DMS153 treated with DMSO at 0.1 percent for 48 hours (cell line): ENCODE results near the gene ZNF18.
"Not testable (repeated sequence)": the region's sequence is repeated elsewhere in the genome, so short reads cannot be mapped to it uniquely, and the experiment has no call there.

Experiments used
- DNase-seq: peaks from one replicate; lab custom pipeline; 2025; ENCODE audit not compliant: unreplicated experiment; lab: John Stamatoyannopoulos, UW

Gene ZNF18

DNA sequence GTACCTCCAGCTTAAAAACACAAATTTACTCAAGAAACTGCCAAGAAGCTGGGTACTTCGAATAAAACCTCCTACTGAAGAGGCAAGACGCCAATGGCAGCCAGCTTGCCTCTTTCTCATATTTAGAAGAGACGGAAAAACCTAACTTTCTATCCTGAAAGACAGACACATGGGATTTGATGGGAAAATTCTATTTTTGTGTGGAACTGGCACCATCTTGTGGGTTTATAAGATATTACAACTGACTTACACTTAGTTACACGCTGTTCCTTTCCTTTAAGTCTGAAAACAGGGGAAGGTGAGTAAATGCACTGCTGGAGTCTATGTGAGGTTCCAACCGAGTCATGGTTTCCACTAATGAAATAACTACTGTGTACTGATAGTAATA is 10.3 kb downstream of the ZNF18 start:
- no peak for DNase-seq

- no peak for DNase-seq
Observed at GRCh38 chr17:11986179-11986941, 10.9 kb downstream of the ZNF18 start.

DNA sequence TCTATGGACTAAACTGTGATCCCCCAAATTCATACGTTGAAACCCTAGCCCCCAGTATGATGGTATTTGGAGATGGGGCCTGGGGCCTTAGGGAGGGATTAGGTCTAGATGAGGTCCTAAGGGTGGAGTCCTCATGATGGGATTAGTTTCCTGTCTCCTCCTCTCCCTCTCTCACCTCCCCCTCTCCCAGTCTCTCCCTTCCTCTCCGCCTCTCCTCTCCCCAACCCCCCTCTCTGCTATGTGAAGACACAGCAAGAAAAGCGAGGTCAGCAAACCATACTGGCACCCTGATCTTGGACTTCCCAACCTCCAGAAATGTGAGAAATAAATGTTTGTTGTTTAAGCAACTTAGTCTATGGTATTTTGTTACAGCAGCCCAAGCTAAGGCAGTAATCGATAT is 15.4 kb downstream of the ZNF18 start:
- no peak for DNase-seq

DNA sequence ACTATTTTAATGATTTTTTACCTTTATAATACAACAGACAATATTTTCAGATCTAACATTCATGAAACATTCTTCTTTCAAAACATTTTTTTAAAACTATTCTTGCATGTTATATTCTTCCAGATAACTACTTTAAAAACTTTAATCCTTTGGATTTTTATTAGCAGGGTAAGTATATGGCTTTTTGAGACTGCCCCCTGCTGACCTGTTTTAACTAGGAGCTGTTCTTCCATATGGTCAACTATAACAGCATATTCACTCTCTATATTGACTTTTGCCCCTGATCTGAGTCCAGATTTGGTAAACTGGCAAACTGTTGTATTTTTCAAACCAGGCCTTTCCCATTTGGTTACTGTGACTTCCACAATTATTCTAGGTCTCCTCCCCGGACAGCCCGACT is 16.5 kb downstream of the ZNF18 start:
- no peak for DNase-seq

DNA sequence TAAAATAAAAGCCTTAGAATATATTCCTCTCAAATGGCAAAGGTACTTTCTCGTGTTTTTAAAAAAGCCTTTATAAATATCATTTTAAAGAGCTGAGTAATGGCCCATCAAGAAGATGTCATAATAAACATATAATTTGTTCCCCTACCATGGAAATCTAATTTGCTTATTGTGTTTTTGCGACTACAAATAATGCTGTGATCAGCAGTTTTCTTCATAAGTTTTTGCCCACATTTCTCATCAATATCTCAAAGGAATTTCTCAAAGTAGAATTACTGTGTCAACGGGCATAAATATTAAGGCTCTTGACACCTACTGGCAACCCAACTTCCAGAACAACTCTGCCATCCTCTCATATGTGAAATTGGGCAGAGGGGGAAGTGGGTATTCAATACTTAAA is 17.5 kb downstream of the ZNF18 start:
- DNase-seq, result no peak

DNA sequence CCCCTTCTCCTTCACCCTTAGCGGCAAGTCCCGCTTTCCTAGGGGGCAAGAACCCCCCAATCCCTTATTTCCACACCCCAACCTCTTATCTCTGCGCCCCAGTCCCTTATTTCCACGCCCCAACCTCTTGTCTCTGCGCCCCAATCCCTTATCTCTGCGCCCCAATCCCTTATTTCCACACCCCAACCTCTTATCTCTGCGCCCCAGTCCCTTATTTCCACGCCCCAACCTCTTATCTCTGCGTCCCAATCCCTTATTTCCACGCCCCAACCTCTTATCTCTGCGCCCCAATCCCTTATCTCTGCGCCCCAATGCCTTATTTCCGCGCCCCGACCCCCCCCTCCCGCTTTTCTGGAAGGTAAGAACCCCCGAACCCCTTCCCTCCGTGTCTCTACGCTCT is 24.5 kb downstream of the ZNF18 start:
- not testable (repeated sequence) for DNase-seq

- DNase-seq, result no peak
Observed at GRCh38 chr17:11969565-11969964, 27.7 kb downstream of the ZNF18 start.

GRCh38 chr17:11954936-11955335 is 42.3 kb downstream of the ZNF18 start:
- no peak for DNase-seq

DNA sequence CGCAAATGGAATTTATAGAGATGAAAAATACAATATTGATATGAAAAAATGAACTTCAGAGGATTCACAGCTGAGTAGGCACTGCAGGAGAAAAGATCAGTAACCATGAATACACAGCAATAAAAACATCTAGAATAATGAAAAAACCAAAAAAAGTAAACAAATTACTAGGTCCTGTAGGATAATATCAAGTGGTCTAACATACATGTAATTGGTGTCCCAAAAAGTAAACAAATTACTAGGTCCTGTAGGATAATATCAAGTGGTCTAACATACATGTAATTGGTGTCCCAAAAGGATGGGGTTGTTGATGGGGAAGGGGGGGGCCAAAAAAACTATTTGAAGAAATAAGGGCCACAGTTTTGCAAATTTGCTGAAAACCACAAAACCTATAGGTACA is 43.4 kb downstream of the ZNF18 start:
- no peak for DNase-seq

DNA sequence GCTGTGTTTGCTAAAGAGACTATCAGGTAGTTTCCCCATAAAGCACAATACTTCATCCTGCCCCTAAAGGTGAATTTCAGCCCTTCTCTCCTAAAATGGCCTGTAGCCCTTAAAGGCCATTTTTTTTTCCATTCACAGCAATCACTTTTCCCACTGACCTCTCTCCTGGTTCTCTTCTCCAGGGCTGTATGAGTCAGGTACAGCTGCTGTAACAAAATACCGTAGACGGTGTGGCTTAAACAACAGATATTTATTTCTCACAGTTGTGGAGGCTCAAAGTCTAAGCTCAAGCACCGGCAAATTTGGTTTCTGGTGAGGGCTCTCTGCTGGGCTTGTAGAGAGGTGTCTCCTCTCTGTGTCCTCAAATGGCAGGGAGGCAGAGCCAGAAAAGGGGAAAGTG is 44.7 kb downstream of the ZNF18 start:
- no peak for DNase-seq

- no peak for DNase-seq
Observed at GRCh38 chr17:11950771-11951519, 46.3 kb downstream of the ZNF18 start.

- DNase-seq, result not testable (repeated sequence)
Observed at GRCh38 chr17:11949571-11949970, 47.7 kb downstream of the ZNF18 start.

DNA sequence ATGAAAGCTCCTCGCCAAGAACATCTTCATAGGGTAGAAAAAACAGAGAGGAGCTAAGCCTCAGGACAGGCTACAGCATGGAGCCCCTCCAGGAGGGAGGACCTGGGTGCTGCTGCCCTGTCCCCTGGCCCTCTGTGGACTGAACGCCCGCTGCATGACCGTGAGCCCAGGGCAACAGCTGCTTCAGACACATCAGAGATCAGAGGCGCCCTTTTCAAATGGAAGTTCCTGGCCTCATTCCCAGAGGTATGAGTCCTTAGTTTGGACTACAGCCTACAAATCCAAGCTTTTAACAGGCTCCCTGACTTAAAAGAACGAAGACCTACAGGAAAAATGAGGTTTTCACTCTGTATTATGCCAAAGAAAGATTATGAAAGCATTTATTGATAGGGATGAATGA is 48.5 kb downstream of the ZNF18 start:
- no peak for DNase-seq

GRCh38 chr17:11944587-11944986 is 52.7 kb downstream of the ZNF18 start:
- DNase-seq, result no peak

DNA sequence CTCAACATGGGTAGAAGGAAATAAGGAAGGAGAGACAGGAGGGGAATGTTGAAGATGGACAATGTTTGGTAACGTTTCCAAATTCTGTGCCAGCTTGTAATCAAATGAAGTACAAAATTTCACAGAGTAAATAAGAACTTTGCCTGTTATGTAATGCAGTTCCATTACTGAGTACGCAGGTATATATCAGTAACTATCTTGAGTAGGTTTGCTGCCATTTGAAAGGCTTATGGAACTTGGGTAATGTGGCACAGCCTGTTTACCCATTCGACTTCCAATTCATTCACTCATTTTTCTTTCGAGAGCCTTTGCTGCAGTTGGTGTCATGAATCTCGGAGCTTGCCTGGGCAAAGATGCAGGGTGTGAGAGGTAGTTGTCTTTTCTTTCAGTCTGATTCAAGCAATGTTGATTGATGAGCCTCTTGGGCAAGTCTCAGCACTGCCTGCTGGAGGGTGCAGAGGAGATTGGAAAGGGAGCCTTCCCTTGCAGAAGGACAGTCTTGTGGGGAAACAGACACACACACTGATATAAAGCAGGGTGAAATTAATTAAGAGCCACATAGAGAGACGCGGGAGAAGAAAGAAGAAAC is 53.4 kb downstream of the ZNF18 start:
- DNase-seq, result no peak

DNA sequence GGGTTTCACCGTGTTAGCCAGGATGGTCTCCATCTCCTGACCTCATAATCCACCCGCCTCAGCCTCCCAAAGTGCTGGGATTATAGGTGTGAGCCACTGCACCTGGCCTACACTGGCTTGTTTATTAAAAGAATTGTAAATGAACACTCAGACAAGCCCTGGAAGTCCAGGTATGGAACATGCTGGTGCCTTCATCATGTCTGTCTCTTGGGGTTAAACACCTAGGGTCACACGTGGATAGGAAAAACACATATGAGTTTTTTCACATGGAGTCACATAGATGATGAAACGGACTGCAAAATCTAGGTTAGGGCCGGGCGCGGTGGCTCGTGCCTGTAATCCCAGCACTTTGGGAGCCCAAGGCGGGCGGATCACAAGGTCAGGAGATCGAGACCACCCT is 54.2 kb downstream of the ZNF18 start:
- not testable (repeated sequence) for DNase-seq

GRCh38 chr17:11940904-11941303 is 56.4 kb downstream of the ZNF18 start:
- DNase-seq, result no peak

DNA sequence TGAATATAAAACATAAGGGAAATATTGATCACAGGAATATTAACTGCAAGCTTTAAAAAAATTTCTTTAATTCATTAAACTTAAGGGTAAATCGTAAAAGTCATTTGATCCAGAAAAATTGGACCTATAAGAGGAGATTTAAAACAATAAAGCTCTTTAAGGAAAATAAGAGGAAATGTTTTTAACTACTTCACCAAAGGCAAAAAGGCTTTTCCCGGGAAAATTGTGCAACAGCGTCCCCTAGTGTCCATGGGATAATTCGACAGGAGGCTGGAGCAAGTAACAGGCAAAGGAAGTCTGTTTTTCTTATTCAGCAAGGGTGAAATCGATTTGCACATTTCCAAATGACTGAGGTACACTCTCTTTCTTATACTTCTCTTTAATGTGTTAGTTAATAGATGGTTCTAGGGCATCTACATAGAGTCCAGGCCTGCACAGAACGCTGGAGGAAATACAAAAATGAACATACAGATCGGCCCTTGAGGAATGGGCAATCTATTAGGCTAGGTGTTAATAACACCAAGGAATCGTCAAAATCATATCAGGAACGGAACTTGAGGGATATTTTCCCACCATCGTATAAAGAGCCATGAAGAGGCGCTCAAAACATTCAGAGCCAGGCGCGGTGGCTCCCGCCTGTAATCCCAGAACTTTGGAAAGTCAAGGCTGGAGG is 61.4 kb downstream of the ZNF18 start:
- no peak for DNase-seq

DNA sequence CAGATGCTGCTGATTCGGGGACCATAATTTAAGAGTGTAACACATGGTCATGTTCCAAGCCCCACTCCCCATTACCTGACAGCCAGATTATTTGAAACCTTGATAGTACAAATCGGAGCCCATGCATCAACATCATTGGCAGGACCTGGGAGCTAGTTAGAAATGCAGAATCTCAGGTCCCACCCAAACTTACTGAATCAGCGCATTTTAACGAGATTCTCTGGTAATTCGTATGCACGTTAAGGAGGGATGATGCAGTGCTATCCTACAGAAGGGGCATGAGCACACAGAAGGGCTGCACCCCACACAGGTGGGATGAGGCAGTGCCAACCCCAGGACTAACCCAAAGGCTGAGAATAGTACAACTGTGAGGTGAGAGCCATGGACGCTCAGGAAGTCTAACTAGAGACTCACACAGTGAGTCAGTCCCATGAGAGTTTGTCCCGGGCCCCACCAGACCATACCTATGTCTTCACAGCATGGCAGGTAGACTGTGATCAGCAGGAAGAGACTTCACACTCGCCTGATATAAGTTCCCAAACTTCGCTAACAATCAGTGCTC is 64.9 kb downstream of the ZNF18 start:
- DNase-seq, result no peak

DNA sequence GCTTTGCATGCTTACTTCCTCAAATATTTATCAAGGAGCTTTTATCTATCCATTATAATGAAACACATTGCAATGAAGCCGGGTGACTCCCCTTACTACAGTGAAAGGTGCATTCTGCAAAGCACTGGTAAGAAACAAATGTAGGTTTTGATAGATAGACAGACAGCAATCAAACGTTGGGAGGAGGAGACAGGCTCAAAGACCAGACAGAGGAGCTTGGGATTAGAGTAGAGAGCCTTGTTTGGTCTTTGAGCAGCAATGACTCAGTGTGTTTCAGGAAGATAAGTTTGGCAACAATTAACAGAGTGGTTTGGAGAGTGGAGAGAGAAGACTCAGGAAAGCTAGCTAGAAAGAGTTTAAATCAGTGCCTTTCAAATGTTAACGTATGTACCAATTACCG is 68.8 kb downstream of the ZNF18 start:
- DNase-seq, result no peak
